HFF-Myc (cell line): Measurements from ENCODE around the gene PRTFDC1.

Source experiments
- DNase-seq: peaks from one replicate; pipeline ENCODE4 v3.0.0-alpha.2; 2011; ENCODE audit warnings: low read depth; ENCODE audit errors: extremely low read depth
- H3K4me3 ChIP-seq: replicated peaks from 2 replicates; pipeline ENCODE4 v1.5.1; 2011; ENCODE audit warnings: low read depth, mild to moderate bottlenecking, control low read depth, low read length
- CTCF ChIP-seq: IDR thresholded peaks from 2 replicates; pipeline ENCODE4 v1.5.1; 2012; ENCODE audit warnings: mild to moderate bottlenecking, low read depth, low read length, control low read depth; ENCODE audit errors: missing control alignments

PRTFDC1 gene

GRCh38 chr10:24989867-24990266 lies 37.5 kb upstream of the PRTFDC1 start:
- H3K4me3 ChIP-seq, result no peak overlapping the region
- no peak for DNase-seq
- no peak for TF ChIP-seq CTCF

GRCh38 chr10:24988831-24989640 lies 36.6 kb upstream of the PRTFDC1 start:
- no peak for TF ChIP-seq CTCF
- no peak overlapping the region for H3K4me3 ChIP-seq
- DNase-seq, result no peak

- no peak for TF ChIP-seq CTCF
- DNase-seq, result no peak
- no peak overlapping the region for H3K4me3 ChIP-seq
These were observed 32.5 kb upstream of the PRTFDC1 start for GRCh38 chr10:24984906-24985305.

GRCh38 chr10:24983946-24984345 lies 31.5 kb upstream of the PRTFDC1 start:
- H3K4me3 ChIP-seq, result no peak overlapping the region
- TF ChIP-seq CTCF, result no peak
- no peak for DNase-seq

GRCh38 chr10:24983130-24983529 lies 30.7 kb upstream of the PRTFDC1 start:
- DNase-seq, result no peak
- TF ChIP-seq CTCF, result no peak

GRCh38 chr10:24982319-24983112 lies 30.1 kb upstream of the PRTFDC1 start:
- DNase-seq, result no peak
- TF ChIP-seq CTCF, result no peak
- no peak overlapping the region for H3K4me3 ChIP-seq

More at GRCh38 chr10:24983130-24983529, 30.7 kb upstream of the PRTFDC1 start:
- H3K4me3 ChIP-seq, result no peak overlapping the region
